ENCODE measurements around the gene FHIP1B.

FHIP1B gene

GRCh38 chr11:6232899-6233298 lies 1.5 kb downstream of the FHIP1B start:
- Histone ChIP-seq H3K27me3 (ENCODE audit: insufficient read depth, poor library complexity, severe bottlenecking) (no peaks in the 10 kb centered on the region), H3K27ac (replicated peaks) (no peak overlapping the region), H3K4me3 (replicated peaks; ENCODE audit: insufficient read depth, low read length) (peak overlapping the region; percentile 99)
- DNase-seq (ENCODE audit: low read depth in 1 of 2, low spot score in 1 of 2) = no peak
- TF ChIP-seq, protein P1, sequence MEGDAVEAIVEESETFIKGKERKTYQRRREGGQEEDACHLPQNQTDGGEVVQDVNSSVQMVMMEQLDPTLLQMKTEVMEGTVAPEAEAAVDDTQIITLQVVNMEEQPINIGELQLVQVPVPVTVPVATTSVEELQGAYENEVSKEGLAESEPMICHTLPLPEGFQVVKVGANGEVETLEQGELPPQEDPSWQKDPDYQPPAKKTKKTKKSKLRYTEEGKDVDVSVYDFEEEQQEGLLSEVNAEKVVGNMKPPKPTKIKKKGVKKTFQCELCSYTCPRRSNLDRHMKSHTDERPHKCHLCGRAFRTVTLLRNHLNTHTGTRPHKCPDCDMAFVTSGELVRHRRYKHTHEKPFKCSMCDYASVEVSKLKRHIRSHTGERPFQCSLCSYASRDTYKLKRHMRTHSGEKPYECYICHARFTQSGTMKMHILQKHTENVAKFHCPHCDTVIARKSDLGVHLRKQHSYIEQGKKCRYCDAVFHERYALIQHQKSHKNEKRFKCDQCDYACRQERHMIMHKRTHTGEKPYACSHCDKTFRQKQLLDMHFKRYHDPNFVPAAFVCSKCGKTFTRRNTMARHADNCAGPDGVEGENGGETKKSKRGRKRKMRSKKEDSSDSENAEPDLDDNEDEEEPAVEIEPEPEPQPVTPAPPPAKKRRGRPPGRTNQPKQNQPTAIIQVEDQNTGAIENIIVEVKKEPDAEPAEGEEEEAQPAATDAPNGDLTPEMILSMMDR (IDR thresholded peaks at IDR 0.05; ENCODE audit: insufficient read depth, low read length) = no peak
- TF ChIP-seq, protein P2, sequence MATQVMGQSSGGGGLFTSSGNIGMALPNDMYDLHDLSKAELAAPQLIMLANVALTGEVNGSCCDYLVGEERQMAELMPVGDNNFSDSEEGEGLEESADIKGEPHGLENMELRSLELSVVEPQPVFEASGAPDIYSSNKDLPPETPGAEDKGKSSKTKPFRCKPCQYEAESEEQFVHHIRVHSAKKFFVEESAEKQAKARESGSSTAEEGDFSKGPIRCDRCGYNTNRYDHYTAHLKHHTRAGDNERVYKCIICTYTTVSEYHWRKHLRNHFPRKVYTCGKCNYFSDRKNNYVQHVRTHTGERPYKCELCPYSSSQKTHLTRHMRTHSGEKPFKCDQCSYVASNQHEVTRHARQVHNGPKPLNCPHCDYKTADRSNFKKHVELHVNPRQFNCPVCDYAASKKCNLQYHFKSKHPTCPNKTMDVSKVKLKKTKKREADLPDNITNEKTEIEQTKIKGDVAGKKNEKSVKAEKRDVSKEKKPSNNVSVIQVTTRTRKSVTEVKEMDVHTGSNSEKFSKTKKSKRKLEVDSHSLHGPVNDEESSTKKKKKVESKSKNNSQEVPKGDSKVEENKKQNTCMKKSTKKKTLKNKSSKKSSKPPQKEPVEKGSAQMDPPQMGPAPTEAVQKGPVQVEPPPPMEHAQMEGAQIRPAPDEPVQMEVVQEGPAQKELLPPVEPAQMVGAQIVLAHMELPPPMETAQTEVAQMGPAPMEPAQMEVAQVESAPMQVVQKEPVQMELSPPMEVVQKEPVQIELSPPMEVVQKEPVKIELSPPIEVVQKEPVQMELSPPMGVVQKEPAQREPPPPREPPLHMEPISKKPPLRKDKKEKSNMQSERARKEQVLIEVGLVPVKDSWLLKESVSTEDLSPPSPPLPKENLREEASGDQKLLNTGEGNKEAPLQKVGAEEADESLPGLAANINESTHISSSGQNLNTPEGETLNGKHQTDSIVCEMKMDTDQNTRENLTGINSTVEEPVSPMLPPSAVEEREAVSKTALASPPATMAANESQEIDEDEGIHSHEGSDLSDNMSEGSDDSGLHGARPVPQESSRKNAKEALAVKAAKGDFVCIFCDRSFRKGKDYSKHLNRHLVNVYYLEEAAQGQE (IDR thresholded peaks at IDR 0.05; ENCODE audit: insufficient replicate concordance, low read depth) = no peak
- TF ChIP-seq POLR2AphosphoS5 (IDR thresholded peaks at IDR 0.05; ENCODE audit: low read depth) (no peak), SPI1 (IDR thresholded peaks at IDR 0.05; ENCODE audit: borderline replicate concordance, low read depth) (no peak), GABPA (IDR thresholded peaks at IDR 0.05; ENCODE audit: low read depth) (no peak)

DNA sequence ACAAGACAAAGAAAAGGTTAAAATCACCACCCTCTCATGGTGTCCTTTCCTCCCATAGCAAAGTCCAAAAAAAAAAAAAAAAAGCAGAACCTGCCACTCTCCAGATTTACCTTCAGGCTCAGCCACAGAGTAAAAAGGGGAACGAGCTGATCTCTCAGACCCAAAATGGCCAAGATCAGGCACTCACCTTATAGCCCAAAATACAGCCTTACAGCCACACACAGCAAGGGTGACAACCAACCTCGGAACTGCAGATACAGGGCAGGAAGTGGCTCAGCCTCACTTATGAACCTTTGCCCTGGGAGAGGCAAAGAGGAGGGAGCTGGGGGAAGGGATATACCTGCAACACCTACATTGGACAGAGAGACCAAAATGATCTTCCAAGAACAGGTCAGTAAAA lies 4.5 kb downstream of the FHIP1B start:
- H3K27ac ChIP-seq (replicated peaks) = no peak overlapping the region
- no peak overlapping the region for H3K4me3 ChIP-seq (replicated peaks; ENCODE audit: insufficient read depth, low read length)
- DNase-seq (ENCODE audit: low read depth in 1 of 2, low spot score in 1 of 2) = peak in 1 of 2 experiments; percentile 47
- H3K27me3 ChIP-seq (ENCODE audit: insufficient read depth, poor library complexity, severe bottlenecking) = no peaks in the 10 kb centered on the region
- peak; percentile 50; the same call in 1 of the 2 replicates for TF ChIP-seq SPI1 (IDR thresholded peaks at IDR 0.05; ENCODE audit: borderline replicate concordance, low read depth)
- TF ChIP-seq, protein P2 (IDR thresholded peaks at IDR 0.05; ENCODE audit: insufficient replicate concordance, low read depth) = no peak

GRCh38 chr11:6228520-6228919 lies 5.9 kb downstream of the FHIP1B start:
- TF ChIP-seq SPI1 (IDR thresholded peaks at IDR 0.05; ENCODE audit: borderline replicate concordance, low read depth) (no peak), POLR2AphosphoS5 (IDR thresholded peaks at IDR 0.05; ENCODE audit: low read depth) (no peak), GABPA (IDR thresholded peaks at IDR 0.05; ENCODE audit: low read depth) (no peak)
- TF ChIP-seq, protein P2 (IDR thresholded peaks at IDR 0.05; ENCODE audit: insufficient replicate concordance, low read depth) = no peak
- TF ChIP-seq, protein P1 (IDR thresholded peaks at IDR 0.05; ENCODE audit: insufficient read depth, low read length) = no peak

More at GRCh38 chr11:6228520-6228919, 5.9 kb downstream of the FHIP1B start:
- Histone ChIP-seq H3K27me3 (ENCODE audit: insufficient read depth, poor library complexity, severe bottlenecking) (no peaks in the 10 kb centered on the region), H3K4me3 (replicated peaks; ENCODE audit: insufficient read depth, low read length) (no peak overlapping the region), H3K27ac (replicated peaks) (no peak overlapping the region)
- DNase-seq (ENCODE audit: low read depth in 1 of 2, low spot score in 1 of 2) = no peak

Data from HL-60 (cell line).